ENCODE data around the gene CCDC40.

DNA sequence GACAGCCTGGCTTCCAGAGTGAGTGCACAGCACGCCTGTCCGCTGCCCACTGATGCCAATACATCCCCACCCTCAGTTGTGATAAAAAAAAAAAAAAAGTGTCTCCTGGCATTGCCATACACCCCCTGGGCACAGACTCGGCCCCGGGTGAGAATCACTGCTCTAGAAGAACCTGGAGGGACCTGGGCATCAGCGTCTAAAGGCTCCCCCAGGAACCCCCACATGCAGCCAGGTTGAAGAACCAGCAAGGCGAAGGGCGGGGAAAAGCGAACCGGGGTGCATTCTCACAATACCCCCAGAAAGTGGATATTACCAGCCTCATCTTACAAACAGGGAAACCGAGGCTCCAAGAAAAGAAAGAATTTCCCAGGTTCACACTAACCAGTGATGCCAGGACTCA is 28.5 kb upstream of the CCDC40 start:
- TF ChIP-seq, protein P1, sequence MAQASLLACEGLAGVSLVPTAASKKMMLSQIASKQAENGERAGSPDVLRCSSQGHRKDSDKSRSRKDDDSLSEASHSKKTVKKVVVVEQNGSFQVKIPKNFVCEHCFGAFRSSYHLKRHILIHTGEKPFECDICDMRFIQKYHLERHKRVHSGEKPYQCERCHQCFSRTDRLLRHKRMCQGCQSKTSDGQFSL (CRISPR knock-in tag; IDR thresholded peaks at IDR 0.05) = no peak
- TF ChIP-seq, protein P1 (tag; IDR thresholded peaks at IDR 0.05) = no peak
- TF ChIP-seq ZNF140 (CRISPR knock-in tag; IDR thresholded peaks at IDR 0.05) (no peak), EGR1 (conservative IDR thresholded peaks at IDR 0.05) (no peak), MAZ (CRISPR knock-in tag; conservative IDR thresholded peaks at IDR 0.05 in 1 of 2, IDR thresholded peaks at IDR 0.05 in 1 of 2) (no peak), NR2C1 (IDR thresholded peaks at IDR 0.05) (no peak), NR2C1 (tag; IDR thresholded peaks at IDR 0.05) (no peak), ZNF212 (CRISPR knock-in tag; IDR thresholded peaks at IDR 0.05) (no peak), FOXK1 (CRISPR knock-in tag; IDR thresholded peaks at IDR 0.05; ENCODE audit: borderline replicate concordance) (no peak)
- TF ChIP-seq, protein P2, sequence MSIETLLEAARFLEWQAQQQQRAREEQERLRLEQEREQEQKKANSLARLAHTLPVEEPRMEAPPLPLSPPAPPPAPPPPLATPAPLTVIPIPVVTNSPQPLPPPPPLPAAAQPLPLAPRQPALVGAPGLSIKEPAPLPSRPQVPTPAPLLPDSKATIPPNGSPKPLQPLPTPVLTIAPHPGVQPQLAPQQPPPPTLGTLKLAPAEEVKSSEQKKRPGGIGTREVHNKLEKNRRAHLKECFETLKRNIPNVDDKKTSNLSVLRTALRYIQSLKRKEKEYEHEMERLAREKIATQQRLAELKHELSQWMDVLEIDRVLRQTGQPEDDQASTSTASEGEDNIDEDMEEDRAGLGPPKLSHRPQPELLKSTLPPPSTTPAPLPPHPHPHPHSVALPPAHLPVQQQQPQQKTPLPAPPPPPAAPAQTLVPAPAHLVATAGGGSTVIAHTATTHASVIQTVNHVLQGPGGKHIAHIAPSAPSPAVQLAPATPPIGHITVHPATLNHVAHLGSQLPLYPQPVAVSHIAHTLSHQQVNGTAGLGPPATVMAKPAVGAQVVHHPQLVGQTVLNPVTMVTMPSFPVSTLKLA (conservative IDR thresholded peaks at IDR 0.05) = no peak
- TF ChIP-seq, protein P3, sequence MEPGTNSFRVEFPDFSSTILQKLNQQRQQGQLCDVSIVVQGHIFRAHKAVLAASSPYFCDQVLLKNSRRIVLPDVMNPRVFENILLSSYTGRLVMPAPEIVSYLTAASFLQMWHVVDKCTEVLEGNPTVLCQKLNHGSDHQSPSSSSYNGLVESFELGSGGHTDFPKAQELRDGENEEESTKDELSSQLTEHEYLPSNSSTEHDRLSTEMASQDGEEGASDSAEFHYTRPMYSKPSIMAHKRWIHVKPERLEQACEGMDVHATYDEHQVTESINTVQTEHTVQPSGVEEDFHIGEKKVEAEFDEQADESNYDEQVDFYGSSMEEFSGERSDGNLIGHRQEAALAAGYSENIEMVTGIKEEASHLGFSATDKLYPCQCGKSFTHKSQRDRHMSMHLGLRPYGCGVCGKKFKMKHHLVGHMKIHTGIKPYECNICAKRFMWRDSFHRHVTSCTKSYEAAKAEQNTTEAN (CRISPR knock-in tag; IDR thresholded peaks at IDR 0.05) = no peak
- TF ChIP-seq, protein P4, sequence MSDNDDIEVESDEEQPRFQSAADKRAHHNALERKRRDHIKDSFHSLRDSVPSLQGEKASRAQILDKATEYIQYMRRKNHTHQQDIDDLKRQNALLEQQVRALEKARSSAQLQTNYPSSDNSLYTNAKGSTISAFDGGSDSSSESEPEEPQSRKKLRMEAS (CRISPR knock-in tag; IDR thresholded peaks at IDR 0.05) = no peak

All from K562 (cell line).